Peyer's patch (tissue), 4 donors: ENCODE results near the gene LYST.

Experiments
- POLR2A ChIP-seq, 2 donors: fragments of 450-650 bp; IDR thresholded peaks; one replicate each; pipeline ENCODE4 v1.5.1; 2017; ENCODE audit warnings: antibody characterized with exemption in 2 of 2, mild to moderate bottlenecking in 2 of 2, moderate library complexity in 2 of 2
- TF ChIP-seq, protein P1 (sequence below), 6 experiments: fragments of 450-650 bp in 4 of 6; fragments of 200-600 bp in 2 of 6; sonication (generic) in 1 of 6; IDR thresholded peaks; one replicate each; pipeline ENCODE4 v1.5.1; 2017 to 2019; ENCODE audit warnings: antibody characterized with exemption in 6 of 6, mild to moderate bottlenecking in 3 of 6, moderate library complexity in 1 of 6

DNA sequence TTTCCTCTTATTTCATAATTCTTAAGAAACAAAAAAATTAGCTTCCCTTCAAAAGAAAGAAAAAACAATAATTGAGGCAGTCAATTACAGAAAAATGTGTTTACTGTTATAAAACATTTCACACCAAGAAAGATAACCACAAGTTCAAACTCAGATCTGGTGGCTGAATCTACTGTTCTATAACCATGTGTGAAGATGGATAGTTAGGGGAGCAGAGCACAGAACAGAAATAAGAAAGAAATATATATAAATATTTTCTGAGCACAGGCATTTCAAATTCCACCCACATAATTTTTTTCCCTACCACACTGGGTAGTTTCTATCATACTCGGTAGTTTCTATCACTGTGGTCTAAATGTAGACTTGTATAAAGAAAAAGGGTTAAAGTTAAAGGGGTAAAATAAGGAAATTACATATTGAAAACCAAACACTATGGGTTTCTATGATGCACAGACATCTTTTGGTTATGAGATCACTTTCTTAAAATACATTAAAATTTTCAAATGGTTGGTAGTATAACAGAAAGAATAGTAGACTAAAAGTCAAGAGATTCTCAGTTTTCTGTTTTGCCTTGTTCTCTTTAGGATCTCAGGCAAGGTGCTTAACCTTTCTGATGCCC, 10.8 kb downstream of the LYST start:
- no peak for TF ChIP-seq POLR2A (IDR thresholded peaks at IDR 0.05)
- TF ChIP-seq, protein P1, sequence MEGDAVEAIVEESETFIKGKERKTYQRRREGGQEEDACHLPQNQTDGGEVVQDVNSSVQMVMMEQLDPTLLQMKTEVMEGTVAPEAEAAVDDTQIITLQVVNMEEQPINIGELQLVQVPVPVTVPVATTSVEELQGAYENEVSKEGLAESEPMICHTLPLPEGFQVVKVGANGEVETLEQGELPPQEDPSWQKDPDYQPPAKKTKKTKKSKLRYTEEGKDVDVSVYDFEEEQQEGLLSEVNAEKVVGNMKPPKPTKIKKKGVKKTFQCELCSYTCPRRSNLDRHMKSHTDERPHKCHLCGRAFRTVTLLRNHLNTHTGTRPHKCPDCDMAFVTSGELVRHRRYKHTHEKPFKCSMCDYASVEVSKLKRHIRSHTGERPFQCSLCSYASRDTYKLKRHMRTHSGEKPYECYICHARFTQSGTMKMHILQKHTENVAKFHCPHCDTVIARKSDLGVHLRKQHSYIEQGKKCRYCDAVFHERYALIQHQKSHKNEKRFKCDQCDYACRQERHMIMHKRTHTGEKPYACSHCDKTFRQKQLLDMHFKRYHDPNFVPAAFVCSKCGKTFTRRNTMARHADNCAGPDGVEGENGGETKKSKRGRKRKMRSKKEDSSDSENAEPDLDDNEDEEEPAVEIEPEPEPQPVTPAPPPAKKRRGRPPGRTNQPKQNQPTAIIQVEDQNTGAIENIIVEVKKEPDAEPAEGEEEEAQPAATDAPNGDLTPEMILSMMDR (IDR thresholded peaks at IDR 0.05), result no peak
